ENCODE data around the gene KLK10. TPM values are rescaled to one million over a fixed set of nuclear protein-coding genes. Genes with fewer than 3 reads are reported as not detected.

The KLK10 gene
- total RNA-seq, 1 experiment from 2014 or later, result 28.0 TPM

- intact Hi-C loops (cut with micrococcal nuclease; ENCODE audit: unreplicated experiment), result loop anchor here (1.0 kb wide), 2 partner anchors 51 to 72 kb away; no protein-coding TSS in a partner anchor
- H3K79me2 ChIP-seq (ENCODE audit: low read depth), result peaks cover 26% of the 10 kb centered on the region
- H3K36me3 ChIP-seq (ENCODE audit: low read depth), result peaks cover 7% of the 10 kb centered on the region; the same call in 1 of the 2 replicates
- no peaks in the 10 kb centered on the region for H3K9me3 ChIP-seq (ENCODE audit: insufficient read depth, low read depth)
- peaks cover 19% of the 10 kb centered on the region; the same call in 1 of the 2 replicates for H3F3A ChIP-seq (ENCODE audit: insufficient read depth, low read depth)
- peak overlapping the region; percentile 66 for H3K27ac ChIP-seq
- DNase-seq, result peak; percentile 66 to 68
- peak overlapping the region; percentile 64 for H3K4me3 ChIP-seq
- H4K20me1 ChIP-seq (ENCODE audit: insufficient read depth), result no peaks in the 10 kb centered on the region
- POLR2A ChIA-PET (ENCODE audit: unreplicated experiment), result interaction anchor here (0.6 to 2.1 kb wide), 17 partner anchors 9 to 491 kb away, joined by 3 to 19 read pairs (median 5); partner anchors contain the start of genes JOSD2, KLK5 and KLK6
- no peak for TF ChIP-seq CTCF (conservative IDR thresholded peaks at IDR 0.05)
- TF ChIP-seq EZH2 (IDR thresholded peaks at IDR 0.05; ENCODE audit: low read depth), result no peak
- H3K4me1 ChIP-seq (replicated peaks; ENCODE audit: insufficient read depth), result peaks cover 8% of the 10 kb centered on the region
- no peaks in the 10 kb centered on the region for H3K9me2 ChIP-seq (ENCODE audit: insufficient read depth)
- H3K4me2 ChIP-seq, result peak overlapping the region; percentile 93
- no peaks in the 10 kb centered on the region for H3K27me3 ChIP-seq (ENCODE audit: insufficient read depth, low read depth)
- H2AFZ ChIP-seq, result peak overlapping the region; percentile 77
- TSS peak; percentile 64 for BruUV-seq (replicated peaks)
- CTCF ChIA-PET, result interaction anchor here (0.5 to 2.6 kb wide), 6 partner anchors 15 to 617 kb away, joined by 3 to 20 read pairs (median 4); no protein-coding TSS in a partner anchor
Measured at GRCh38 chr19:51002089-51002532, 17.4 kb downstream of the KLK10 start.

- DNase-seq, result peak; percentile 64 to 70
- no TSS peak for BruUV-seq (replicated peaks)
- ChIA-PET POLR2A (ENCODE audit: unreplicated experiment) (interaction anchor here (0.5 to 2.1 kb wide), 6 partner anchors 17 to 262 kb away, joined by 3 to 22 read pairs (median 6); partner anchors contain the start of gene KLK6), CTCF (interaction anchor here (0.6 to 2.6 kb wide), 4 partner anchors 9 to 410 kb away, joined by 3 to 20 read pairs (median 5); partner anchors contain the start of gene KLK7)
- Histone ChIP-seq H3K27ac (peak within 1 kb of the TSS; percentile 66), H3K4me3 (peak within 1 kb of the TSS; percentile 64), H2AFZ (peak within 1 kb of the TSS; percentile 77), H3K4me1 (replicated peaks; ENCODE audit: insufficient read depth) (peaks cover 8% of the 10 kb centered on the region), H3K27me3 (ENCODE audit: insufficient read depth, low read depth) (no peaks in the 10 kb centered on the region), H3F3A (ENCODE audit: insufficient read depth, low read depth) (peaks cover 19% of the 10 kb centered on the region; the same call in 1 of the 2 replicates), H3K4me2 (peak within 1 kb of the TSS; percentile 93), H3K9me3 (ENCODE audit: insufficient read depth, low read depth) (no peaks in the 10 kb centered on the region), H3K9me2 (ENCODE audit: insufficient read depth) (no peaks in the 10 kb centered on the region), H3K79me2 (ENCODE audit: low read depth) (peaks cover 26% of the 10 kb centered on the region), H4K20me1 (ENCODE audit: insufficient read depth) (no peaks in the 10 kb centered on the region), H3K36me3 (ENCODE audit: low read depth) (peaks cover 7% of the 10 kb centered on the region; the same call in 1 of the 2 replicates)
- intact Hi-C loops (cut with micrococcal nuclease; ENCODE audit: unreplicated experiment), result loop anchor here (1.0 kb wide), 3 partner anchors 9 to 32 kb away; partner anchors contain the start of gene KLK6
- TF ChIP-seq CTCF (conservative IDR thresholded peaks at IDR 0.05), result no peak
- no peak for TF ChIP-seq EZH2 (IDR thresholded peaks at IDR 0.05; ENCODE audit: low read depth)
Measured at GRCh38 chr19:51001515-51001914, 18.0 kb downstream of the KLK10 start, which contains the start of gene KLK8. KLK8 (minus strand) TSS chr19:51001604; CDS start chr19:51001167, 437 bp downstream.

- TF ChIP-seq CTCF (conservative IDR thresholded peaks at IDR 0.05) (no peak), EZH2 (IDR thresholded peaks at IDR 0.05; ENCODE audit: low read depth) (no peak)
- CTCF ChIA-PET, result interaction anchor here (0.6 to 2.6 kb wide), 5 partner anchors 10 to 409 kb away, joined by 3 to 20 read pairs (median 4); partner anchors contain the start of gene KLK7
- intact Hi-C loops (cut with micrococcal nuclease; ENCODE audit: unreplicated experiment), result loop anchor here (1.0 kb wide), 3 partner anchors 9 to 32 kb away; partner anchors contain the start of gene KLK6
- POLR2A ChIA-PET (ENCODE audit: unreplicated experiment), result interaction anchor here (0.5 to 2.1 kb wide), 5 partner anchors 8 to 46 kb away, joined by 3 to 22 read pairs (median 13); partner anchors contain the start of genes KLK6 and KLK7
- peaks cover 8% of the 10 kb centered on the region for H3K4me1 ChIP-seq (replicated peaks; ENCODE audit: insufficient read depth)
- no peaks in the 10 kb centered on the region for H3K9me3 ChIP-seq (ENCODE audit: insufficient read depth, low read depth)
- H3K4me3 ChIP-seq, result peak overlapping the region; percentile 64
- peaks cover 26% of the 10 kb centered on the region for H3K79me2 ChIP-seq (ENCODE audit: low read depth)
- no peaks in the 10 kb centered on the region for H3K27me3 ChIP-seq (ENCODE audit: insufficient read depth, low read depth)
- peak overlapping the region; percentile 66 for H3K27ac ChIP-seq
- peak overlapping the region; percentile 77 for H2AFZ ChIP-seq
- H3K36me3 ChIP-seq (ENCODE audit: low read depth), result peaks cover 7% of the 10 kb centered on the region; the same call in 1 of the 2 replicates
- no peaks in the 10 kb centered on the region for H4K20me1 ChIP-seq (ENCODE audit: insufficient read depth)
- DNase-seq, result peak; percentile 81 to 82
- H3K9me2 ChIP-seq (ENCODE audit: insufficient read depth), result no peaks in the 10 kb centered on the region
- peaks cover 19% of the 10 kb centered on the region; the same call in 1 of the 2 replicates for H3F3A ChIP-seq (ENCODE audit: insufficient read depth, low read depth)
- no TSS peak for BruUV-seq (replicated peaks)
- peak overlapping the region; percentile 93 for H3K4me2 ChIP-seq
Measured at GRCh38 chr19:51000981-51001380, 18.5 kb downstream of the KLK10 start.

Measured in PC-9 (cell line).